ENCODE measurements around the gene POU6F2. TPM values are rescaled to one million over a fixed set of nuclear protein-coding genes. Genes with fewer than 3 reads are reported as not detected.

POU6F2 gene
- total RNA-seq, 1 experiment from 2014 or later: 0.27 TPM

GRCh38 chr7:39233851-39234529 is 256.3 kb downstream of the POU6F2 start:
- TF ChIP-seq CBX3 (IDR thresholded peaks at IDR 0.05; ENCODE audit: low read depth) (no peak), SIN3A (IDR thresholded peaks at IDR 0.05; ENCODE audit: low read depth) (no peak), TCF7L2 (IDR thresholded peaks at IDR 0.05; ENCODE audit: borderline replicate concordance, extremely low read depth, insufficient read depth, insufficient read length) (no peak), SP1 (IDR thresholded peaks at IDR 0.05; ENCODE audit: low read depth) (no peak), ZNF274 (IDR thresholded peaks at IDR 0.05; ENCODE audit: low read depth, low read length) (no peak), ZBTB33 (IDR thresholded peaks at IDR 0.05; ENCODE audit: extremely low read depth, insufficient replicate concordance, low read length) (no peak), SRF (IDR thresholded peaks at IDR 0.05; ENCODE audit: low read depth) (no peak), JUND (IDR thresholded peaks at IDR 0.05) (no peak), REST (IDR thresholded peaks at IDR 0.05; ENCODE audit: low read depth) (no peak), EZH2phosphoT487 (IDR thresholded peaks at IDR 0.05; ENCODE audit: borderline replicate concordance) (no peak), EGR1 (IDR thresholded peaks at IDR 0.05; ENCODE audit: low read depth) (no peak), CTCF (IDR thresholded peaks at IDR 0.05 in 2 of 3, conservative IDR thresholded peaks at IDR 0.05 in 1 of 3; ENCODE audit: borderline replicate concordance in 1 of 3, insufficient read depth in 1 of 3, low read depth in 2 of 3, low read length in 2 of 3) (no peak), YY1 (IDR thresholded peaks at IDR 0.05; ENCODE audit: extremely low read depth, insufficient replicate concordance, low read depth, low read length) (no peak), ELF1 (IDR thresholded peaks at IDR 0.05; ENCODE audit: borderline replicate concordance, low read depth) (no peak)
- TF ChIP-seq, protein P1, sequence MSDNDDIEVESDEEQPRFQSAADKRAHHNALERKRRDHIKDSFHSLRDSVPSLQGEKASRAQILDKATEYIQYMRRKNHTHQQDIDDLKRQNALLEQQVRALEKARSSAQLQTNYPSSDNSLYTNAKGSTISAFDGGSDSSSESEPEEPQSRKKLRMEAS (IDR thresholded peaks at IDR 0.05): no peak
- no peak overlapping the region for H3K4me3 ChIP-seq (replicated peaks in 1 of 2; ENCODE audit: low read depth in 1 of 2, low read length in 2 of 2)
- no peak overlapping the region for H3K4me2 ChIP-seq (ENCODE audit: low read length)
- no peaks in the 10 kb centered on the region for H3K9me3 ChIP-seq (ENCODE audit: control insufficient read depth in 1 of 2, insufficient read depth in 1 of 2, low read depth in 1 of 2, low read length in 2 of 2)
- H3K9ac ChIP-seq (ENCODE audit: low read length): no peak overlapping the region
- no peaks in the 10 kb centered on the region for H4K20me1 ChIP-seq (ENCODE audit: insufficient read depth)
- peaks cover 31% of the 10 kb centered on the region for H3K27me3 ChIP-seq (ENCODE audit: insufficient read depth, low read length)
- ATAC-seq (no peak), DNase-seq (ENCODE audit: low read depth, low spot score) (no peak)
- H2AFZ ChIP-seq (ENCODE audit: low read depth, low read length, poor library complexity, severe bottlenecking): no peak overlapping the region
- no peaks in the 10 kb centered on the region for H3K4me1 ChIP-seq (ENCODE audit: control insufficient read depth in 1 of 2, insufficient read depth in 2 of 2, low read length in 2 of 2)
- ChIA-PET CTCF (no interaction called here), RAD21 (ENCODE audit: low non-redundant PET in 1 of 2, low total read pairs in 2 of 2, uncharacterized antibody in 2 of 2, unreplicated experiment in 2 of 2) (no interaction called here), POLR2A (no interaction called here)
- BruUV-seq (replicated peaks): no TSS peak
- H3K9me2 ChIP-seq (ENCODE audit: insufficient read depth): no peaks in the 10 kb centered on the region
- H3K36me3 ChIP-seq (ENCODE audit: control insufficient read depth in 1 of 2, insufficient read depth in 2 of 2, low read length in 2 of 2): no peaks in the 10 kb centered on the region
- H3K27ac ChIP-seq (ENCODE audit: low read depth, low read length): no peak overlapping the region
- no peaks in the 10 kb centered on the region for H3K79me2 ChIP-seq (ENCODE audit: insufficient read depth, low read length)
- intact Hi-C loops (cut with micrococcal nuclease): no loop called here
